Osteoblast (primary cell): Measurements from ENCODE around the gene RGS17. TPM values are rescaled to one million over a fixed set of nuclear protein-coding genes. Genes with fewer than 3 reads are reported as not detected.
A peak's percentile ranks its signal among the peaks of the same experiment; 100 is the strongest.

Experiments
- DNase-seq: peaks from one replicate; pipeline ENCODE4 v3.0.0; 2011; ENCODE audit warnings: low spot score, mixed read lengths; ENCODE audit not compliant: insufficient read length; ENCODE audit errors: missing footprints
- H2AFZ ChIP-seq: 2 replicates; pipeline ENCODE4 v1.6.0; 2011; ENCODE audit warnings: mild to moderate bottlenecking, low read length
- H3K27ac ChIP-seq: 2 replicates; pipeline ENCODE4 v1.5.1; 2011; ENCODE audit warnings: mild to moderate bottlenecking, low read depth, low read length, moderate library complexity
- H3K27me3 ChIP-seq: 2 replicates; pipeline ENCODE4 v1.6.0; 2012; ENCODE audit warnings: mild to moderate bottlenecking, control low read depth, inconsistent platforms, low read length, moderate library complexity; ENCODE audit not compliant: insufficient read depth
- H3K36me3 ChIP-seq: 2 replicates; pipeline ENCODE4 v1.5.1; 2011; ENCODE audit warnings: mild to moderate bottlenecking, low read length, control low read depth, moderate library complexity; ENCODE audit not compliant: insufficient read depth
- H3K4me1 ChIP-seq: 2 replicates; pipeline ENCODE4 v1.5.1; 2011; ENCODE audit warnings: mild to moderate bottlenecking, low read length, control low read depth, moderate library complexity; ENCODE audit not compliant: insufficient read depth
- H3K4me2 ChIP-seq: 2 replicates; pipeline ENCODE4 v1.6.0; 2011; ENCODE audit warnings: mild to moderate bottlenecking, low read length; ENCODE audit not compliant: insufficient read depth
- H3K4me3 ChIP-seq: fragments of 200-600 bp; sonication (generic); 3 replicates; pipeline ENCODE4 v1.5.1; 2012; ENCODE audit warnings: mild to moderate bottlenecking, low read length, inconsistent platforms; ENCODE audit not compliant: insufficient read depth
- H3K79me2 ChIP-seq: 2 replicates; pipeline ENCODE4 v1.6.0; 2012; ENCODE audit warnings: mild to moderate bottlenecking, low read length, control low read depth, inconsistent platforms; ENCODE audit not compliant: insufficient read depth
- H3K9me3 ChIP-seq: 2 replicates; pipeline ENCODE4 v1.5.1; 2011; ENCODE audit warnings: low read depth, low read length, control low read depth
- H4K20me1 ChIP-seq: 2 replicates; pipeline ENCODE4 v1.6.0; 2012; ENCODE audit warnings: mild to moderate bottlenecking, low read length, control low read depth; ENCODE audit not compliant: insufficient read depth
- CTCF ChIP-seq: IDR thresholded peaks from 2 replicates; pipeline ENCODE4 v1.5.1; 2011; ENCODE audit warnings: mild to moderate bottlenecking, low read depth, low read length, moderate library complexity; ENCODE audit errors: extremely low read depth
- total RNA-seq: library from RNA; depleted of rRNA; stranded (reverse); fragments of >200 nt; gene quantifications from 2 replicates; pipeline ENCODE4 v1.2.3, GENCODE V29; 2012

Gene RGS17
- total RNA-seq, 1 donor: 1.4 TPM

- Histone ChIP-seq H4K20me1 (no peaks in the 10 kb centered on the region), H3K4me2 (peak overlapping the region; percentile 69), H3K27ac (peak overlapping the region; percentile 79), H3K36me3 (no peaks in the 10 kb centered on the region), H3K9me3 (no peaks in the 10 kb centered on the region), H3K4me1 (peaks cover 26% of the 10 kb centered on the region), H2AFZ (peak overlapping the region; percentile 28), H3K79me2 (no peaks in the 10 kb centered on the region), H3K4me3 (peak overlapping the region; percentile 15), H3K27me3 (no peaks in the 10 kb centered on the region)
- peak; percentile 62 for DNase-seq
- no peak for TF ChIP-seq CTCF
Observed at GRCh38 chr6:153167061-153167891, 36.2 kb upstream of the RGS17 start.

- Histone ChIP-seq H3K4me1 (peaks cover 14% of the 10 kb centered on the region), H3K36me3 (no peaks in the 10 kb centered on the region), H3K79me2 (no peaks in the 10 kb centered on the region), H4K20me1 (no peaks in the 10 kb centered on the region), H3K4me2 (no peak overlapping the region), H3K9me3 (no peaks in the 10 kb centered on the region), H3K27ac (no peak overlapping the region), H3K27me3 (no peaks in the 10 kb centered on the region), H2AFZ (no peak overlapping the region), H3K4me3 (no peak overlapping the region)
- no peak for TF ChIP-seq CTCF
- no peak for DNase-seq
Observed at GRCh38 chr6:153162646-153163045, 31.6 kb upstream of the RGS17 start.

- Histone ChIP-seq H2AFZ (peak overlapping the region; percentile 15), H3K27ac (no peak overlapping the region), H3K9me3 (no peaks in the 10 kb centered on the region), H3K4me2 (no peak overlapping the region), H3K4me1 (peaks cover 9% of the 10 kb centered on the region), H3K4me3 (no peak overlapping the region), H3K27me3 (no peaks in the 10 kb centered on the region), H4K20me1 (no peaks in the 10 kb centered on the region), H3K36me3 (no peaks in the 10 kb centered on the region), H3K79me2 (no peaks in the 10 kb centered on the region)
- TF ChIP-seq CTCF: no peak
- no peak for DNase-seq
Observed at GRCh38 chr6:153162172-153162571, 31.1 kb upstream of the RGS17 start.

GRCh38 chr6:153160221-153160620 is 29.1 kb upstream of the RGS17 start:
- no peaks in the 10 kb centered on the region for H3K36me3 ChIP-seq
- no peak overlapping the region for H3K4me3 ChIP-seq
- H3K27me3 ChIP-seq: no peaks in the 10 kb centered on the region
- no peaks in the 10 kb centered on the region for H4K20me1 ChIP-seq
- no peaks in the 10 kb centered on the region for H3K79me2 ChIP-seq
- no peak for DNase-seq
- H3K4me1 ChIP-seq: no peaks in the 10 kb centered on the region
- TF ChIP-seq CTCF: no peak
- no peak overlapping the region for H3K4me2 ChIP-seq
- no peak overlapping the region for H3K27ac ChIP-seq
- no peak overlapping the region for H2AFZ ChIP-seq
- no peaks in the 10 kb centered on the region for H3K9me3 ChIP-seq
